ENCODE results near the gene HMCES.

The HMCES gene

GRCh38 chr3:129349791-129350190 is 71.1 kb downstream of the HMCES start:
- DNase-seq, result no peak

GRCh38 chr3:129352045-129352444 is 73.4 kb downstream of the HMCES start:
- DNase-seq, result no peak

- DNase-seq, result no peak
These were observed 74.2 kb downstream of the HMCES start for GRCh38 chr3:129352650-129353588.

- no peak for DNase-seq
These were observed 74.9 kb downstream of the HMCES start for GRCh38 chr3:129353589-129353941.
